ENCODE data around the gene CASQ2.

Gene CASQ2

GRCh38 chr1:115728341-115728740 is 40.2 kb downstream of the CASQ2 start:
- no peak for DNase-seq (ENCODE audit: low read depth in 3 of 3)

DNA sequence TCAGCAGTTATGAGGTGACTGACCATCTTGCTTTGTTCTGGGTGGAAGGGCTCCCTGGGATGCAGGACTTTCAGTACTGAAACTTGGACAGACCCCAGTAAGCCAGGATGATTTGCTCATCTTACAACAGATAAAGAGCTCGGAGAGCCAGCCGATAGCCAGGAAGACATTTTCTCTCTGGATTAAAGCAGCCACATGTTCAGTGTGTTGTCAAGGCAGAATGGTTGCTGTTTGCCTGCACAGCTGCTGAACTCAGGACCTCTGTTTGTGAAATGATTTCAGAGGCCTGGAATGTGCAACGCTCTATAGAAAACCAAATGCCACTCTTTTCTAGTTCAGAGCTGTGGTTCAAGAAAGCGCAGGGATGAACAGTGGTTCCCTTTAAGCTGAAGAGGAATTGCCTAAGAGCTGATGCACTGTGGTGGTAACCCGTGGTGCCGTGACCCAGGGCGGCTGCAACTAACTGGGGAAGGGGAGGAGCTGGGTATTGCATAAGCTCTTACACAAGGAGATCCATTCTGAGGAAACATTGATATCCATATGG is 40.7 kb downstream of the CASQ2 start:
- no peak for DNase-seq (ENCODE audit: low read depth in 3 of 3)

DNA sequence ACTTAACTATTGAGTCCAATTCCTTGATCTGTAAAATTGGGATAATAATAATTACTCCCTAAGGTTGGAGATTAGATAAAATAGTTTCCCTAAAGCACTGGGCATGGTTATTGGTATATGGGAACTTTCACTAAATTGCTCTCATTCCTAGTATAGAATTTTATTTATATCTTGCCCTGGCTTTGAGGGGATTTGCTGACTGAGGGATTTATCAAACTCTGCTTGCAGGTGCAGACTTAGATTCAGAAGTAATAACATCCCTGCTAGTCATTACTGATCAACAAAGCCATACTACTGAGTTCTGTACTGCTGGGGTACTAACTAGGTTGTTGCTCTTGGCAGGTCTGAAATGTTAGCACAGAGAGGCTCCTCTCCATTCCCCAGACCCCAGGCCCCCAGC is 41.9 kb downstream of the CASQ2 start:
- no peak for DNase-seq (ENCODE audit: low read depth in 3 of 3)

GRCh38 chr1:115726161-115726560 is 42.4 kb downstream of the CASQ2 start:
- DNase-seq (ENCODE audit: low read depth in 3 of 3), result no peak

DNA sequence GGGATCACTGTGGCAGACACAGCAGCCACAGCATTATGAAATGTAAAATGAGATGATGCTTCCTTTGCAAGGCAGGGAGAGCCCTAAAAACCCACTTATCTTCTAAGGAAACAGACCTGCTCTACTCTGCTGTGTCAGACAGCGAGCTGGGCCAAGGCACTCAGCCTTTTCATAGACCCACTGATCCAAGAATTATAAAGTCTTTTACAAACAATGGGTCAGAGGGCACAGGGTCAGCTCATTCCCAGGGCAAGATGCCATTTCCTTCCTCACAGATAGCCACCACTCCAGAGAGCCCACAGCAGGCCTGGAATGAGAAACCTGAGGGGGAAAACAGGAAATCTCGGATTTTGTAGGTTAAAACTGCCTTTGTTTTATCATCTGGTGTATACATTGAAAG is 42.9 kb downstream of the CASQ2 start:
- no peak for DNase-seq (ENCODE audit: low read depth in 3 of 3)

- DNase-seq (ENCODE audit: low read depth in 3 of 3), result no peak
Observed at GRCh38 chr1:115723756-115724155, 44.8 kb downstream of the CASQ2 start.

GRCh38 chr1:115722221-115722620 is 46.3 kb downstream of the CASQ2 start:
- DNase-seq (ENCODE audit: low read depth in 3 of 3), result no peak

- DNase-seq (ENCODE audit: low read depth in 3 of 3), result no peak
Observed at GRCh38 chr1:115719285-115719684, 49.2 kb downstream of the CASQ2 start.

DNA sequence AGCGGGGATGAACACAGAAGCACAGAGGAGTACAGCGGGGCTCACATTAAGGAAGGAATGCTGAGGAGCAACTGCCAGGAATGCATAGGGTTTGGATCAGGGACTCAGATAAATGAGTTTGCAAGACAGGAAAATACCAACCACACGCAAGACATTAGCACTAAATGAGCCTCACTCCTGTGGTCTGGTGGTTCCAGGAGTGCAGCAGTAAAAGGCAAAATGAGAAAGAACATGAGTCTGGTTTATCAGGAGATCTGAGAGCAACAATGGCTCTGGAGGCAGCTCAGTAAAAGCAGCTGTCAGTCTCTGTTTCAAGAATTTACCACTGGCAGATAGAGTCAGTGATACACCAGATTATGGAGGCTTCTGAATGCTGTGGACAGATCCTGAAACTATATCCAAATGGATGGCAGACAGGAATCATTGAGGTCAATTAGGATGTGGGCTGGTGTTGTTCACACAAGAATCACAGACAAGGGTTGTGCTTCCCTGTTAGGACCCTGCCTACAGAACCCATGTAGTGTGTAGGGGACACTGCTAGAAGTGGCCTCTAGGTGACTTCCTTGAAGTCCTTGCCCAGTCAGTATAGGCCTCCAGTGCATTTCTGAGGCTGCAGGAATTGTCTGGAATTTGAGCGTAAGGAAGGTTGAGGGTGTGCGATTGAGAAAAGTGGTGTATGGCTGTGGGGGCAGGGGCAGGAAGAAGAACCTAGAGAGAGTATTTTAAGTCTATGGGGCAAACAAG is 50.3 kb downstream of the CASQ2 start:
- DNase-seq (ENCODE audit: low read depth in 3 of 3), result no peak

DNA sequence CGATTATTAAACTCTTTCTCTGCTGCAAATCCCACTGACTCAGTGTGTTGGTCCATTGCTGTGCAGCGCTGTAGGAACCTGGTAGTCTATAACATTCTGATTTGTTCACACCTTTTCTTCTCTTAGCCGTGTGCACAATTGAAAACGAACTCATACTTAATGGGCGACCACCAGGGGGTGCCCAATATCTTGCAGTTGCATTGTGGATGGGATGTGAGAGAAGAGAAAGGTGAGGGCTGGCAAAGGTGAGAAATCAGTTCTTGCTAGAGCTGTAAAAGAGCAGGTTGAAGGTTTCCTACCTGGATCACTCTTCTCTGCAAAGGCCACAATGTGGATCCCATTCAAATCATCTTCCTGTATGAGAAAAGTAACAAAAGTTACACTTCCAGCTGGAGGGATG is 51.0 kb downstream of the CASQ2 start:
- DNase-seq (ENCODE audit: low read depth in 3 of 3), result peak in 1 of 3 experiments; percentile 27

- no peak for DNase-seq (ENCODE audit: low read depth in 3 of 3)
Observed at GRCh38 chr1:115714572-115715141, 53.9 kb downstream of the CASQ2 start.

GRCh38 chr1:115713906-115714305 is 54.6 kb downstream of the CASQ2 start:
- no peak for DNase-seq (ENCODE audit: low read depth in 3 of 3)

- DNase-seq (ENCODE audit: low read depth in 3 of 3), result no peak
Observed at GRCh38 chr1:115712911-115713609, 55.5 kb downstream of the CASQ2 start.

DNA sequence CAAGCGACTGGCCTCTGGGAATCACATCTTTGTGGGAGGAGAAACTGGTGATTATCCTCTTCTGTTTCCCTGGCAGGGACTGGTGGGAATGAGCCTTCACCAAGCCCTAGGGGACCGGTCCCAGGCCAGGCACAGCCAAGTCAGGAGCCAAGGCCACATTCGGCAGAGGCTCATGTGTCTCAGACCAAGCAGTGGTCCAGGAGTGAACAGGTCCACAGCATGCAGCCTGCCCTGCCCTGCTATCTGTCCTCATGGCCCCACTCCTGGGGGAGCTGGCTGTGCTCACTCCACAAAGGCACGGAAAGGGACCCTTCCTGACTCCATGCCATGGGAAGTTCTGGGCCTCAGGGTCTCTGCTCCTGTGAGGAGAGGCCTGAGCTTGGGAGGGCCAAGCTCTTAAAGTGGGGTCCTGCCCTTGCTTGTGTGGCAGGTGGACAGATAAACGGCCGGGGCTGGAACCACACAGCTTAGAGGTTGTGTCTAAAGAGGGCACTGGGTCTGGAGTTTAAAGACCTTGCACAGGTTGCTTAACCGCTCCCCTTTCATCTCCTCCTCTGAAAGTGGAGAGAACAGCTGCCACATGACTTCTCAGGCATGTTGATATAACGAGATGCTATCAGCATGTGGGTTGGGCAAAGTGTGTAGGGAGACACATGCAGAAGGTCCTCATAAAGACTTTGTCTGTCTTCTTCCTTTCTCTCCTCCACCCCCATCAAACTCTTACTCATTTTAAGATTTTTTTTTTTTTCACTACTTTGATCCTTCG is 57.5 kb downstream of the CASQ2 start:
- DNase-seq (ENCODE audit: low read depth in 3 of 3), result no peak

- DNase-seq (ENCODE audit: low read depth in 3 of 3), result no peak
Observed at GRCh38 chr1:115706587-115707425, 61.7 kb downstream of the CASQ2 start.

DNA sequence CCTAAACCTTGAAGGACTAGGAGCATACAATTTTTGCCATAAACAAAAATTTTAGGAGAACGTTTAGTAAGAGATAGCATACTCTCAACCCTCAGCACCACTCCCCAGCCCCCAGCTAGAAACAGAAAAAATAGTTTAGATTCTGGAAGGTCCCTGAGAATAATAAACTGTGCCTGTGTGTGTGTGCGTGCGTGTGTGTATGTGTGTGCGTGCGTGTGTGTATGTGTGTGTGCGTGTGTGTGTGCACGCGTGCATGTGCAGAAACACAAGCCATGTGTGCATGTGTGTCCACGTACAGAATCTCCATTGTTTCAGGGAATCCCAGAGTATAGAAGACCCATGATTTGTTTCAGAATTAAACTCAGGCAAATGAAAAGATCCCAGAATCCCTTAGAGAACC is 62.6 kb downstream of the CASQ2 start:
- DNase-seq (ENCODE audit: low read depth in 3 of 3), result no peak

GRCh38 chr1:115705085-115705951 is 63.2 kb downstream of the CASQ2 start:
- no peak for DNase-seq (ENCODE audit: low read depth in 3 of 3)

GRCh38 chr1:115702959-115703358 is 65.6 kb downstream of the CASQ2 start:
- no peak for DNase-seq (ENCODE audit: low read depth in 3 of 3)

DNA sequence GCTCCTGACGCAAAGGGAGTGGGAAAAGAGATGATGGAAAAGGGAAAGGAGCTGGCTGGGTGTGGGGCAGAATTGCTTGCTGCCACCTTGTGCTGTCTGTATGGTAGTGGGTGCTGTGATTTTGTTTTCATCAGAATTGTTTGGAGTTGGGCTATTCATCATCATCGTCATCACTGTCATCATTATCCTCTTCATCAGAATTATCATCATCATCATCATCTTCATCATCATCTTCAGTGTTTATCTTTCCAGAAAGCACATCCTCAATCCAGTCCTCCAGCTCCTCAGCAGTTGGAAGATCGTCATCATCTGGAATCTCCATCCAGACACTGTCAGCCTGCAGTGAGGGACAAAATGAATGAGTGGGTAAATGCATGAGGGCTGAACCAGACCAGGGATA is 67.4 kb downstream of the CASQ2 start:
- DNase-seq (ENCODE audit: low read depth in 3 of 3), result no peak

DNA sequence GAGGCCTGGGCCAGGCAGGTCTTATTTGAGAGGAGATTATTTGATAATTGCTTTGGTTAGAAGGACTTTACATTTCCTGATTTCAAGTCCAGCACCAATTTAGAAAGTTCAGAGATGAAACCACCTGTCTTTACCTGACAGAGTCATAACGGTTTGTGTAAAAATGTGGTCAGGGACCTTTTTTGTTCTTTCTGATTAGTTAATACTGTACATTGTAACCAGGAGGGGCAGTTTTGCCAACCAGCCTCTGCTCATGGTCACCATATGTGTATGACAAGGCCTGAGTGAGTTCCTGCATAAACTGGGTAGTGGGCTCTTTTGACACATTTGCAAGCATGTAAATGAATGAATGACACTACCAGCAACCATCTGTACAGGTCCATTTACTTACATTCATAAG is 70.9 kb downstream of the CASQ2 start:
- no peak for DNase-seq (ENCODE audit: low read depth in 3 of 3)
